SHP77 (cell line): ENCODE measurements around the gene PPFIA4.

Experiments used
- DNase-seq, 2 experiments: peaks; one replicate each; lab custom pipeline; 2025; lab: John Stamatoyannopoulos, UW

The PPFIA4 gene

GRCh38 chr1:203099805-203100515 lies 73.7 kb downstream of the PPFIA4 start:
- DNase-seq, result no peak

- no peak for DNase-seq
Measured at GRCh38 chr1:203100516-203100869, 74.2 kb downstream of the PPFIA4 start.

GRCh38 chr1:203101813-203102634 lies 75.7 kb downstream of the PPFIA4 start:
- no peak for DNase-seq

GRCh38 chr1:203103216-203103615 lies 76.9 kb downstream of the PPFIA4 start:
- DNase-seq, result no peak

- no peak for DNase-seq
Measured at GRCh38 chr1:203103829-203104495, 77.7 kb downstream of the PPFIA4 start.

- DNase-seq, result no peak
Measured at GRCh38 chr1:203104789-203105390, 78.6 kb downstream of the PPFIA4 start.

- no peak for DNase-seq
Measured at GRCh38 chr1:203112475-203112874, 86.2 kb downstream of the PPFIA4 start.

GRCh38 chr1:203113308-203113707 lies 87.0 kb downstream of the PPFIA4 start:
- DNase-seq, result no peak

- DNase-seq, result no peak
Measured at GRCh38 chr1:203114202-203114601, 87.9 kb downstream of the PPFIA4 start.

GRCh38 chr1:203116091-203116820 lies 90.0 kb downstream of the PPFIA4 start:
- DNase-seq, result peak; percentile 34 to 60

- peak; percentile 41 to 52 for DNase-seq
Measured at GRCh38 chr1:203117611-203118575, 91.6 kb downstream of the PPFIA4 start.

GRCh38 chr1:203120325-203121153 lies 94.2 kb downstream of the PPFIA4 start:
- DNase-seq, result no peak

GRCh38 chr1:203121186-203122015 lies 95.1 kb downstream of the PPFIA4 start:
- DNase-seq, result no peak

GRCh38 chr1:203122159-203122558 lies 95.9 kb downstream of the PPFIA4 start:
- no peak for DNase-seq

GRCh38 chr1:203124011-203124410 lies 97.7 kb downstream of the PPFIA4 start:
- DNase-seq, result no peak

GRCh38 chr1:203124546-203125317 lies 98.4 kb downstream of the PPFIA4 start:
- DNase-seq, result no peak

- DNase-seq, result no peak
Measured at GRCh38 chr1:203126151-203126865, 100.0 kb downstream of the PPFIA4 start.
